H1 (cell line): Measurements from ENCODE around the gene PCBP2. TPM values are rescaled to one million over a fixed set of nuclear protein-coding genes. Genes with fewer than 3 reads are reported as not detected.

ENCODE experiments used
- CTCF ChIA-PET: fragments of 300-600 bp; sonication (Branson Sonifier 250); formaldehyde crosslinking; loops from one replicate; lab custom pipeline; 2021; ENCODE audit not compliant: partially characterized antibody; lab: Charles Lee
- POLR2A ChIA-PET: fragments of 300-600 bp; sonication (Branson Sonifier 250); formaldehyde crosslinking; loops from one replicate; lab custom pipeline; 2021; ENCODE audit warnings: inconsistent platforms; ENCODE audit not compliant: partially characterized antibody; lab: Charles Lee
- DNase-seq, 2 experiments: peaks; one replicate each; pipeline versions ENCODE4 v3.0.0 to v3.0.0-alpha.2; 2010 to 2022; ENCODE audit warnings: low spot score in 2 of 2, low read depth in 1 of 2, mixed read lengths in 1 of 2
- FAIRE-seq: peaks from 2 replicates; lab custom pipeline; 2011; peaks lifted over from hg19 to GRCh38; lab: Jason Lieb, UNC
- H2AFZ ChIP-seq: 2 replicates; pipeline ENCODE4 v1.8.1; 2012; ENCODE audit warnings: low read length, inconsistent platforms
- H2AK5ac ChIP-seq: 2 replicates; pipeline ENCODE4 v1.6.1; 2013; ENCODE audit warnings: low read depth, low read length
- H2BK120ac ChIP-seq: replicated peaks from 2 replicates; pipeline ENCODE3; 2013; ENCODE audit warnings: low read depth, low read length, inconsistent platforms
- H2BK12ac ChIP-seq: 2 replicates; pipeline ENCODE4 v1.6.1; 2013; ENCODE audit warnings: low read depth, low read length
- H2BK15ac ChIP-seq: 2 replicates; pipeline ENCODE4 v1.6.1; 2013; ENCODE audit warnings: low read length
- H2BK20ac ChIP-seq: 2 replicates; pipeline ENCODE4 v1.6.1; 2013; ENCODE audit warnings: low read length
- H2BK5ac ChIP-seq: 2 replicates; pipeline ENCODE4 v1.6.1; 2013; ENCODE audit warnings: low read depth, low read length
- H3K14ac ChIP-seq: 2 replicates; pipeline ENCODE4 v1.6.1; 2013; ENCODE audit warnings: inconsistent platforms; ENCODE audit not compliant: insufficient read length
- H3K18ac ChIP-seq: 2 replicates; pipeline ENCODE4 v1.6.1; 2013; ENCODE audit warnings: low read length; ENCODE audit errors: extremely low read depth
- H3K23ac ChIP-seq: 2 replicates; pipeline ENCODE4 v1.6.1; 2013; ENCODE audit warnings: inconsistent platforms; ENCODE audit not compliant: insufficient read length
- H3K23me2 ChIP-seq: 2 replicates; pipeline ENCODE4 v1.6.1; 2013; ENCODE audit warnings: low read depth, low read length
- H3K27ac ChIP-seq: 2 replicates; pipeline ENCODE4 v1.6.1; 2011; ENCODE audit warnings: low read depth, low read length, inconsistent platforms
- H3K27me3 ChIP-seq, 4 experiments: replicated peaks in 1 of 4; 1 replicate in 1 of 4; 2 replicates in 3 of 4; pipeline versions ENCODE4 v1.6.1 to v1.8.1; 2011 to 2013; ENCODE audit warnings: low read length in 3 of 4, mild to moderate bottlenecking in 3 of 4, inconsistent platforms in 2 of 4, mixed read lengths in 2 of 4, moderate library complexity in 1 of 4; ENCODE audit not compliant: control insufficient read depth in 3 of 4, insufficient read depth in 3 of 4; ENCODE audit errors: extremely low read depth in 1 of 4
- H3K36me3 ChIP-seq, 4 experiments: 2 replicates each; pipeline versions ENCODE4 v1.6.1 to v1.8.1; 2011 to 2013; ENCODE audit warnings: mild to moderate bottlenecking in 4 of 4, low read length in 3 of 4, moderate library complexity in 2 of 4, control low read depth in 1 of 4, inconsistent platforms in 1 of 4; ENCODE audit not compliant: insufficient read depth in 4 of 4, control insufficient read depth in 2 of 4
- H3K4ac ChIP-seq: replicated peaks from 2 replicates; pipeline ENCODE3; 2013; ENCODE audit warnings: low read length, low read depth, mixed read lengths, inconsistent platforms; ENCODE audit not compliant: insufficient read length
- H3K4me1 ChIP-seq, 4 experiments: replicated peaks in 1 of 4; 1 replicate in 1 of 4; 2 replicates in 3 of 4; pipeline versions ENCODE4 v1.6.1 to v1.8.1; 2011 to 2013; ENCODE audit warnings: low read length in 3 of 4, inconsistent platforms in 2 of 4, mixed read lengths in 1 of 4; ENCODE audit not compliant: insufficient read depth in 4 of 4, control insufficient read depth in 3 of 4
- H3K4me2 ChIP-seq, 2 experiments: 2 replicates each; pipeline versions ENCODE4 v1.6.1 to v1.8.1; 2011 to 2013; ENCODE audit warnings: low read depth in 2 of 2, low read length in 2 of 2, control low read depth in 1 of 2, inconsistent platforms in 1 of 2, mild to moderate bottlenecking in 1 of 2; ENCODE audit not compliant: insufficient read depth in 1 of 2
- H3K4me3 ChIP-seq, 4 experiments: fragments of 200-600, 300-600 bp in 1 of 4; sonication (generic), shearing (Covaris generic), sonication (Bioruptor Twin) in 1 of 4; 2 replicates each; pipeline versions ENCODE4 v1.5.1 to v1.8.1; 2011 to 2016; ENCODE audit warnings: low read length in 4 of 4, low read depth in 3 of 4, control low read depth in 2 of 4, inconsistent platforms in 2 of 4, mild to moderate bottlenecking in 2 of 4, mixed read lengths in 1 of 4, moderate library complexity in 1 of 4; ENCODE audit not compliant: insufficient read depth in 2 of 4; ENCODE audit errors: extremely low read depth in 1 of 4
- H3K56ac ChIP-seq: replicated peaks from 2 replicates; pipeline ENCODE3; 2013; ENCODE audit warnings: low read depth, mild to moderate bottlenecking, mixed read lengths, low read length, inconsistent platforms; ENCODE audit not compliant: insufficient read length
- H3K79me1 ChIP-seq: 2 replicates; pipeline ENCODE4 v1.6.1; 2013; ENCODE audit warnings: low read depth, low read length, control low read depth
- H3K79me2 ChIP-seq, 2 experiments: 2 replicates each; pipeline versions ENCODE4 v1.6.1 to v1.8.1; 2012 to 2013; ENCODE audit warnings: low read length in 2 of 2, mild to moderate bottlenecking in 2 of 2, inconsistent platforms in 1 of 2; ENCODE audit not compliant: insufficient read depth in 2 of 2, control insufficient read depth in 1 of 2
- H3K9ac ChIP-seq, 4 experiments: replicated peaks in 1 of 4; 1 replicate in 1 of 4; 2 replicates in 3 of 4; pipeline versions ENCODE4 v1.6.1 to v1.8.1; 2011 to 2013; ENCODE audit warnings: low read depth in 3 of 4, low read length in 3 of 4, control low read depth in 2 of 4, mild to moderate bottlenecking in 2 of 4, moderate library complexity in 2 of 4, inconsistent platforms in 1 of 4; ENCODE audit errors: extremely low read depth in 1 of 4
- H3K9me3 ChIP-seq, 2 experiments: 2 replicates each; pipeline versions ENCODE4 v1.6.1 to v1.8.1; 2012 to 2013; ENCODE audit warnings: mild to moderate bottlenecking in 2 of 2, moderate library complexity in 2 of 2, control low read depth in 1 of 2, inconsistent platforms in 1 of 2, low read depth in 1 of 2, low read length in 1 of 2, mixed read lengths in 1 of 2; ENCODE audit not compliant: insufficient read depth in 2 of 2
- H4K20me1 ChIP-seq, 2 experiments: replicated peaks in 1 of 2; 2 replicates each; pipeline versions ENCODE3 to v1.8.1; 2011 to 2013; ENCODE audit warnings: inconsistent platforms in 2 of 2, low read length in 2 of 2, mild to moderate bottlenecking in 1 of 2; ENCODE audit not compliant: insufficient read depth in 2 of 2, control insufficient read depth in 1 of 2
- H4K5ac ChIP-seq: 2 replicates; pipeline ENCODE4 v1.6.1; 2013; ENCODE audit warnings: low read length, low read depth, mixed read lengths, inconsistent platforms; ENCODE audit not compliant: insufficient read length
- H4K8ac ChIP-seq: 2 replicates; pipeline ENCODE4 v1.8.0; 2013; ENCODE audit warnings: mild to moderate bottlenecking, moderate library complexity, low read length, inconsistent platforms; ENCODE audit not compliant: insufficient read depth; ENCODE audit errors: extremely low read depth
- H4K91ac ChIP-seq: replicated peaks from 2 replicates; pipeline ENCODE3; 2013; ENCODE audit warnings: low read length, mixed read lengths, inconsistent platforms; ENCODE audit not compliant: insufficient read length
- JUND ChIP-seq: IDR thresholded peaks from 2 replicates; pipeline ENCODE4 v1.6.1; 2011; ENCODE audit warnings: mild to moderate bottlenecking, improper control_type of control experiment, low read length
- KDM4A ChIP-seq: IDR thresholded peaks from one replicate; pipeline ENCODE4 v1.7.1; 2012; ENCODE audit warnings: low read depth, mild to moderate bottlenecking, moderate library complexity, low read length, inconsistent platforms; ENCODE audit not compliant: severe bottlenecking
- NRF1 ChIP-seq: IDR thresholded peaks from 2 replicates; pipeline ENCODE4 v1.6.1; 2011; ENCODE audit warnings: mild to moderate bottlenecking, low read depth, low read length, improper control_type of control experiment
- SRF ChIP-seq: IDR thresholded peaks from 2 replicates; pipeline ENCODE4 v1.6.1; 2011; ENCODE audit warnings: mild to moderate bottlenecking, low read depth, low read length, moderate library complexity
- WGBS, 2 experiments: shearing (Covaris generic) in 1 of 2; methylation state at CpG; one replicate each; pipeline versions ENCODE4 v1.1.6 to v1.1.7; 2013 to 2015; ENCODE audit warnings: low lambda C conversion rate in 2 of 2, mixed read lengths in 2 of 2, inconsistent platforms in 1 of 2, low coverage in 1 of 2, missing lambda C conversion rate in 1 of 2; ENCODE audit not compliant: insufficient replicate concordance in 2 of 2, insufficient coverage in 1 of 2, insufficient read length in 1 of 2; ENCODE audit errors: extremely low coverage in 1 of 2, missing lambda C conversion rate in 1 of 2; 5-methylcytosine and 5-hydroxymethylcytosine counted together
- polyA plus RNA-seq, 7 experiments: library from polyadenylated mRNA; depleted of rRNA in 3 of 7; stranded (reverse) in 5 of 7; unstranded in 2 of 7; fragments of >200 nt in 5 of 7; fragments of 200-250 nt in 2 of 7; gene quantifications; 1 replicate in 5 of 7; 2 replicates in 1 of 7; 4 replicates in 1 of 7; pipeline versions ENCODE4 v1.2.1 to v1.2.3, GENCODE V29; 2011 to 2013; ENCODE audit warnings: missing spikeins in 2 of 7, mixed read lengths in 2 of 7
- total RNA-seq: library from RNA; stranded (reverse); fragmentation: NEBNext Ultra II Directional; extraction: Animal tissue kit (Norgen Biotek cat#: 25700); gene quantifications from 2 replicates; pipeline ENCODE4 v1.2.1, GENCODE V29; 2021
- TF ChIP-seq, protein P1 (sequence below): IDR thresholded peaks from 2 replicates; pipeline ENCODE4 v1.6.1; 2012; ENCODE audit warnings: low read length, inconsistent platforms

The PCBP2 gene
- total and polyA plus RNA-seq, 2 of the 8 experiments (the other 6 are each of a cell fraction or from before 2014, with no cell fraction given), result 470 to 1,123 TPM

DNA sequence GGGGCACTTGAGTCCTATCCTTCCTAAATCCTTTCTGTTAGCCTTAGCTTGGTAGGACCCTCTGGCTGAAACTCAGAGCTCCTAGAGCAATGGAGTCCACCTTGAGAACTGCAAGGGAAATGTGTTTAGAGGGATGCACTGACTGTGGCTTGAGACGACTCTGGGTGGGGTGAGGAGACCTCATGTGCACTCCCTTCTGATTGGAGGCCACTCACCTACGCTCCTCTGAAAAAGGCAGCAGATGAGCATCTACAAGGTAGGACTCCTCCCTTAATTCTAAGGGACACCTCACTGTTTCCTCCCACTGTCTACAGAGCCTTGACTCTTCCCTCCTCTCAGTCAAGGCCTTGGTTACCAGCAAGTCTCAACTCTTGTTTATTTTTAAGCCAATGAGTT, 46.3 kb downstream of the PCBP2 start:
- Histone ChIP-seq H2BK12ac (peak overlapping the region; percentile 93; the same call in 1 of the 2 replicates), H3K9me3 (no peaks in the 10 kb centered on the region), H2AFZ (no peak overlapping the region), H2AK5ac (peak overlapping the region; percentile 75; the same call in 1 of the 2 replicates), H3K23me2 (peaks cover 25% of the 10 kb centered on the region), H2BK15ac (peak overlapping the region; percentile 90), H3K56ac (no peak overlapping the region), H3K79me2 (peaks cover 0 to 30% of the 10 kb centered on the region in 2 experiments; a peak in 2 of 4 replicates), H4K91ac (peak overlapping the region; percentile 45), H4K8ac (no peak overlapping the region), H3K36me3 (peaks cover 0 to 3% (median 0%) of the 10 kb centered on the region in 4 experiments; a peak in 2 of 8 replicates), H3K14ac (no peak overlapping the region), H3K4ac (peak overlapping the region; percentile 8), H3K4me2 (peak overlapping the region; percentile 78 to 98), H4K5ac (no peak overlapping the region), H3K4me3 (peak overlapping the region; percentile 55 to 77 (median 73); a peak in 5 of 8 replicates), H3K18ac (peak overlapping the region; percentile 34; the same call in 1 of the 2 replicates), H3K27ac (peak overlapping the region; percentile 68), H4K20me1 (no peaks in the 10 kb centered on the region), H3K4me1 (peaks cover 15 to 54% (median 27%) of the 10 kb centered on the region in 4 experiments), H3K27me3 (no peaks in the 10 kb centered on the region), H3K9ac (peak overlapping the region in 1 of 4 experiments; percentile 34; a peak in 2 of 7 replicates), H2BK120ac (peak overlapping the region; percentile 7), H2BK20ac (peak overlapping the region; percentile 23; the same call in 1 of the 2 replicates), H3K23ac (no peak overlapping the region), H2BK5ac (peak overlapping the region; percentile 95; the same call in 1 of the 2 replicates), H3K79me1 (peaks cover 16% of the 10 kb centered on the region)
- TF ChIP-seq JUND, result no peak
- no peak for TF ChIP-seq SRF
- TF ChIP-seq NRF1, result no peak
- TF ChIP-seq KDM4A, result peak; percentile 16
- TF ChIP-seq, protein P1, sequence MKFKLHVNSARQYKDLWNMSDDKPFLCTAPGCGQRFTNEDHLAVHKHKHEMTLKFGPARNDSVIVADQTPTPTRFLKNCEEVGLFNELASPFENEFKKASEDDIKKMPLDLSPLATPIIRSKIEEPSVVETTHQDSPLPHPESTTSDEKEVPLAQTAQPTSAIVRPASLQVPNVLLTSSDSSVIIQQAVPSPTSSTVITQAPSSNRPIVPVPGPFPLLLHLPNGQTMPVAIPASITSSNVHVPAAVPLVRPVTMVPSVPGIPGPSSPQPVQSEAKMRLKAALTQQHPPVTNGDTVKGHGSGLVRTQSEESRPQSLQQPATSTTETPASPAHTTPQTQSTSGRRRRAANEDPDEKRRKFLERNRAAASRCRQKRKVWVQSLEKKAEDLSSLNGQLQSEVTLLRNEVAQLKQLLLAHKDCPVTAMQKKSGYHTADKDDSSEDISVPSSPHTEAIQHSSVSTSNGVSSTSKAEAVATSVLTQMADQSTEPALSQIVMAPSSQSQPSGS, result no peak
- DNase-seq, result no peak
- CTCF ChIA-PET, result interaction anchor here (0.6 to 5.5 kb wide), 11 partner anchors 10 to 250 kb away, joined by 3 to 41 read pairs (median 4); partner anchors contain the start of genes AAAS and SP7
- 66% methylated on average over 2 of the region's 2 CpGs; no CpG with 5 or more reads in 1 of the 2 experiments for WGBS, 2 experiments
- POLR2A ChIA-PET, result interaction anchor here (0.9 to 67.0 kb wide), 9 partner anchors 9 to 244 kb away, joined by 3 to 3397 read pairs (median 3); partner anchors contain the start of genes AAAS, NPFF, PCBP2 and PRR13
- FAIRE-seq, result no peak
